GM03348 (cell line): ENCODE data around the gene COPG1.

Experiments
- DNase-seq: peaks from one replicate; pipeline ENCODE4 v3.0.0; 2012; ENCODE audit warnings: low spot score

The COPG1 gene

GRCh38 chr3:129278966-129279906 is 29.8 kb downstream of the COPG1 start:
- peak; percentile 75 for DNase-seq

GRCh38 chr3:129280183-129280582 is 30.8 kb downstream of the COPG1 start:
- no peak for DNase-seq

- no peak for DNase-seq
Observed at GRCh38 chr3:129281726-129282125, 32.3 kb downstream of the COPG1 start.

GRCh38 chr3:129282727-129283327 is 33.4 kb downstream of the COPG1 start:
- DNase-seq: peak; percentile 52

GRCh38 chr3:129286081-129286480 is 36.7 kb downstream of the COPG1 start:
- no peak for DNase-seq

- DNase-seq: no peak
Observed at GRCh38 chr3:129288446-129288845, 39.0 kb downstream of the COPG1 start.

GRCh38 chr3:129289201-129289921 is 40.0 kb downstream of the COPG1 start:
- peak; percentile 22 for DNase-seq

GRCh38 chr3:129291236-129291886 is 42.0 kb downstream of the COPG1 start:
- no peak for DNase-seq

GRCh38 chr3:129295286-129295685 is 45.9 kb downstream of the COPG1 start:
- DNase-seq: no peak

GRCh38 chr3:129304146-129304961 is 54.9 kb downstream of the COPG1 start:
- no peak for DNase-seq

GRCh38 chr3:129304962-129305222 is 55.5 kb downstream of the COPG1 start:
- no peak for DNase-seq

- peak; percentile 85 for DNase-seq
Observed at GRCh38 chr3:129305592-129306091, 56.2 kb downstream of the COPG1 start.

GRCh38 chr3:129308636-129309035 is 59.2 kb downstream of the COPG1 start:
- DNase-seq: no peak

- DNase-seq: no peak
Observed at GRCh38 chr3:129310111-129311011, 61.0 kb downstream of the COPG1 start.

- DNase-seq: no peak
Observed at GRCh38 chr3:129311054-129311902, 61.9 kb downstream of the COPG1 start.

- DNase-seq: no peak
Observed at GRCh38 chr3:129312021-129312639, 62.7 kb downstream of the COPG1 start.

- no peak for DNase-seq
Observed at GRCh38 chr3:129312671-129313414, 63.4 kb downstream of the COPG1 start.

- DNase-seq: no peak
Observed at GRCh38 chr3:129313415-129313664, 63.9 kb downstream of the COPG1 start.
